GM19468 (cell line): ENCODE measurements around the gene ZNF280D.

Source experiments
- ATAC-seq: cut with Tn5 transposase; IDR thresholded peaks from one replicate; pipeline ENCODE4 v1.9.1; 2021; ENCODE audit warnings: mild to moderate bottlenecking, moderate library complexity, moderate number of reproducible peaks; ENCODE audit not compliant: unreplicated experiment; ENCODE audit errors: extremely low read depth

The ZNF280D gene

GRCh38 chr15:56754772-56755370, 21.6 kb upstream of the ZNF280D start:
- ATAC-seq, result no peak

- no peak for ATAC-seq
These were observed 19.7 kb upstream of the ZNF280D start for GRCh38 chr15:56752986-56753385.

- ATAC-seq, result no peak
These were observed 16.7 kb upstream of the ZNF280D start for GRCh38 chr15:56749982-56750381.

- ATAC-seq, result no peak
These were observed 11.7 kb upstream of the ZNF280D start for GRCh38 chr15:56744701-56745683.

GRCh38 chr15:56741541-56741940, 8.2 kb upstream of the ZNF280D start:
- ATAC-seq, result no peak

- ATAC-seq, result no peak
These were observed 6.8 kb upstream of the ZNF280D start for GRCh38 chr15:56739964-56740640.

GRCh38 chr15:56739474-56739873, 6.2 kb upstream of the ZNF280D start:
- no peak for ATAC-seq

- no peak for ATAC-seq
These were observed 4.5 kb upstream of the ZNF280D start for GRCh38 chr15:56737791-56738190.

GRCh38 chr15:56736881-56737707, 3.8 kb upstream of the ZNF280D start:
- no peak for ATAC-seq

- ATAC-seq, result no peak
These were observed 3.0 kb upstream of the ZNF280D start for GRCh38 chr15:56736308-56736707.

GRCh38 chr15:56735589-56735988, 2.3 kb upstream of the ZNF280D start:
- ATAC-seq, result no peak

GRCh38 chr15:56734013-56734635, 815 bp upstream of the ZNF280D start:
- ATAC-seq, result no peak

GRCh38 chr15:56732886-56733135, 498 bp downstream of the ZNF280D start:
- ATAC-seq, result no peak

- no peak for ATAC-seq
These were observed 999 bp downstream of the ZNF280D start for GRCh38 chr15:56732135-56732885.

GRCh38 chr15:56731548-56731947, 1.8 kb downstream of the ZNF280D start:
- ATAC-seq, result no peak

- no peak for ATAC-seq
These were observed 3.7 kb downstream of the ZNF280D start for GRCh38 chr15:56729561-56729960.

- ATAC-seq, result no peak
These were observed 7.9 kb downstream of the ZNF280D start for GRCh38 chr15:56725386-56725785.

GRCh38 chr15:56724232-56724631, 9.1 kb downstream of the ZNF280D start:
- no peak for ATAC-seq

- ATAC-seq, result no peak
These were observed 9.5 kb downstream of the ZNF280D start for GRCh38 chr15:56723787-56724186.
